OCI-M1 (cell line): ENCODE data around the gene TPPP2.
"Not testable (repeated sequence)": the region's sequence is repeated elsewhere in the genome, so short reads cannot be mapped to it uniquely, and the experiment has no call there.

Experiments used
- DNase-seq: peaks from one replicate; lab custom pipeline; 2025; lab: John Stamatoyannopoulos, UW

TPPP2 gene

DNA sequence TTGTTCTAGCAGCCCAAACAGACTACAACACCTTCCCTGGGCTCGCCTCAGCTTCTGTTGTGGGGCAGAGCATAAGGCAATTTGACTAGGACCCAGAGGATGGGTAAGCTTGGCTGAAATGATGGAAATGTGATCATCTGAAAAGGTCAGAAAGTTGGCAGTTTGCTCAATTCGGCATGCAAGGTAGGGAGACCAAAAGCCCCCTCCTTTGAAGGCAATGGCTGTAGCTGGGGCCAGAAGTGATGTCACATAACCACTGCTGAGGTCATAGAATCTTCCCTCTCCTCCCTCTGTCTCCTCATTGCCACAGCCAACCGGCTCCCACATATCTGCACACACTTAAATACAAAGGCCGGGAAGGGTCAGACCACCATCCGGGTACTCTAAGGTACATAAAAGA is at the start of gene TPPP2:
Gene TPPP2, plus strand, starts transcription at position 301 of the 400 bp plus-strand sequence. CDS start 365 bp downstream, outside the sequence.
- DNase-seq = no peak

- no peak for DNase-seq
Measured at GRCh38 chr14:20980906-20981305, 49.1 kb upstream of the TPPP2 start.

DNA sequence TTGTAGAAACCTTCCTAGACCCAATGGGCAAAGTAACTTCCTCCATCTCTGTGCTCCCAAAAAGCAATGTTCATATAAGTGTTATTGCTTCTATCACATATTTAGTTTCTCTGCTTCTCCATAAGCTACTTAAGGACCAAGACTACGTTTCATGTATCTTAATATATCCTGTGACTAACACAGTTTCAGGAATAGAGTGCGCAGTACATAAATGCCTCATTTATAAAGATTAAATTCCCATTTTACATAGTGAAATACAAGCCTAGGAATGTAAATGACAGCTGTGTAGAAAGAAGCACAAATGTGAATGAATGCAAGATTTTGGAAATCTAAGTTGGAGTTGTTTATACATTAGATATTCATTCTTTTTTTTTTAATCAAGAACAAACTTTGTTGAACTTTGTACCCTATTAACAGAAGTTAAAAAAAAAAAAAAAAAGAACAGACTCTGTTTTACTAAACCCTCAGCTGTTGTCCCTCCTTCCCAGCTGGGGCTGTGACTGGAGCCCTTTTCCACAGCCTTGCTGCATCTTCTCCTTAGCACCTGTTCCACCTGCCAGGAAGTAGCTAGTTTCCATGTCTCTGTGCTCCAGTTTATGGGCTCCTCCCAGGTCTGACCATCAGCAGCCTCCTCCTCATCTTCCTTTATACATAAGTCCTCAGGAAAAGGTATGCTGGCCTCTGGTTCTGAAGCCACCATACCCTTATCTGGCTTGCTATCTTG is 47.2 kb upstream of the TPPP2 start:
- DNase-seq = no peak

DNA sequence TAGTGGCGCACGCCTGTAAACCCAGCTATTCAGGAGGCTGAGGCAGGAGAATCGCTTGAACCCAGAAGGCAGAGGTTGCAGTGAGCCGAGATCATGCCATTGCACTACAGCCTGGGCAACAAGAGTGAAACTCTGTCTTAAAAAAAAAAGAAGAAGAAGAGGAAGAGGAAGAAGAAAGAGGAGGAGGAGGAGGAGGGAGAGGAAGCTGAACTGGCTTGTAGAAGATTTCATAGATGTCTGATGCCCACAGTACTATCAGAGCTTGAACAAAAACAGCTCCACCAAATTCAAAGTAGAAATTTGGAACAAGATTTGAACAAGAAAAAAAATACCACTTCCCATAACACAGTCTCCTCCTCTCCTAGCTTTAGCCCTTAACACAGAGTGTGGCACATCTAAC is 44.4 kb upstream of the TPPP2 start:
- DNase-seq = not testable (repeated sequence)

DNA sequence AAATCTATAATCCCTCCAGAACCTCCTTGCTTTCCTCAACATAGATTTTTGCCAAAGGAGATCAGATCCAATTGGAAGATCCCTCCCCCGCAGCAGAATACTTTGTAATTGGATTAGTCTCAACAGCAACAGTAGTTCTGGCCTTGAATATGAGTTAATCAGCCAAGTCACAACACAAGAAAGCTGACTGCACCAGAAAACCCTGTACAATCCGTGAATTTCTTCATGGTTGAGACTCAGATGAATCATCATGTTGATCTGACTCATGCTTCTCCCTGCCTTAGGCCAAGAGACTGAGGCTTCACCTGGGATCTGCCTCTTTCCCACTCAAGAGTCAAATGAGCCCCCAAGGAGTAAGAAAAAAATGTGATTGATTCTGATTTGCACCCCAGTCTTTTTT is 43.2 kb upstream of the TPPP2 start:
- DNase-seq = peak; percentile 14

DNA sequence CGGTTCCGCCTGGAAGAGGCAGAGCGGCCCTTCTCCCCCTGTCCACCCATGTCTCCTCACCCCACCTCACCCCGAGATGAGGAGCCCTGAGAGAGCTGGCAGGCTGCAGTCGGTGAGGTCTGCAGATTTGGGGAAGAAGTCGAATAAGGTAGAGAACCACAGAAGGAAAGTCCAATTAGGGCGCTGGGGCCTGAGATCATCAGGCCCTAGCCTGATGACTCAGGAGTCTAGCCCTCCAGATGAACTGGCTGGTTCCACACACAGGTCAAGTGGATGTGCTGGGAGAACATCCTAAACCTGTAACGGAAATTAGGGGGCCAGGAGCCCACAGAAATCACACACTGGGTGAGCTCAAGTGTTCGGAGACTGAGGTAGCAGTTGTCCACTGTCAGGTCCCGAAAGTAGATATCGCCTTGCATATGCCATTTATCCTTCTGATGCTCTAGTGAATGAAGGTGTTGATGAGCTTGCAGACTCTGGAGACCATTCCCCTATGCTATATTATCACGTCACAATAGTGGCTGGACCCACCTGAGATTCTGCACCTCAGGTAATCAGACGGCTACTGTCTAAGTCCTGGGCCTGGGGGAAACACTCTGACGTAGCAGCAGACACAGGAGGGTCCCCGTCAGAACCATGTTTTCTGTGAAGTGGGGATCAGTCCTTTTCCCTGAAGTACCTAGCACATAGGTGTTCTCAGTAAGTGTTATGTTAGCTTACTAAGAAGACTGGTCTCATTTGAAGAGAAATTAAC is 41.1 kb upstream of the TPPP2 start:
- DNase-seq = no peak

- no peak for DNase-seq
Measured at GRCh38 chr14:20989471-20989786, 40.6 kb upstream of the TPPP2 start.

DNA sequence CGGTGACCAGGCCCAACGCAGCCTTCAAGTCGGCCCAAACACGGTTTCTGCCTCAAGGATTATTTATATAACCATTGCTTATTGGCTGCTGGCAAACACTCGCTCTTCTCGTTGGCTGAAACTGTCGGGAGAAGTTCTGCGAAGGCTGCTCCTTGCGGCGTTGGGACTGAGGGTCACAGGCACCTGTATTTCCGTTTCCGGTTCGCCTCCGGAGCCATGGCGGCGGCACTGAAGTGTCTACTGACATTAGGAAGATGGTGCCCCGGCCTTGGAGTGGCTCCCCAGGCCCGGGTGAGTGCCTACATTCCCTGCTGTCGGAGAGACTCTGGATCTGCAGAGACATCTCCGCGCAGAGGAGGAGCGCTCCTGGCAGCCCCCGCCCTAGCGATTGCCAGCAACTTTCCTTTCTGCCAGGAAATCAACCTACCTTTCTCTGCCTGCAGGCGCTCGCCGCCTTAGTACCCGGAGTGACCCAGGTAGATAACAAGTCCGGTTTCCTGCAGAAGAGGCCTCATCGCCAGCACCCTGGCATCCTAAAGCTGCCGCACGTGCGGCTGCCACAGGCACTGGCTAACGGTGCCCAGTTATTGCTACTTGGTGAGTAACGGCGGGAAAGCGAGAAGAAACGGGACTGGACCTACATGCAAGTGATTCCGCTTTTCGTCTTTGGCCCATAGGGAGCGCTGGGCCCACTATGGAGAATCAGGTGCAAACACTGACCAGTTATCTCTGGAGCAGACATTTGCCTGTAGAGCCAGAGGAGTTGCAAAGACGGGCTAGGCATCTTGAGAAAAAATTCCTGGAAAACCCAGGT is 40.0 kb upstream of the TPPP2 start, which contains the start of gene METTL17:
Gene METTL17, plus strand, starts transcription at position 194 of the 814 bp plus-strand sequence. Its CDS starts 23 bp downstream, at position 217.
- DNase-seq = peak; percentile 97

GRCh38 chr14:20996521-20996920 is 33.5 kb upstream of the TPPP2 start:
- no peak for DNase-seq

GRCh38 chr14:20997115-20997514 is 32.9 kb upstream of the TPPP2 start:
- DNase-seq = no peak

GRCh38 chr14:20997564-20997963 is 32.5 kb upstream of the TPPP2 start:
- DNase-seq = no peak

DNA sequence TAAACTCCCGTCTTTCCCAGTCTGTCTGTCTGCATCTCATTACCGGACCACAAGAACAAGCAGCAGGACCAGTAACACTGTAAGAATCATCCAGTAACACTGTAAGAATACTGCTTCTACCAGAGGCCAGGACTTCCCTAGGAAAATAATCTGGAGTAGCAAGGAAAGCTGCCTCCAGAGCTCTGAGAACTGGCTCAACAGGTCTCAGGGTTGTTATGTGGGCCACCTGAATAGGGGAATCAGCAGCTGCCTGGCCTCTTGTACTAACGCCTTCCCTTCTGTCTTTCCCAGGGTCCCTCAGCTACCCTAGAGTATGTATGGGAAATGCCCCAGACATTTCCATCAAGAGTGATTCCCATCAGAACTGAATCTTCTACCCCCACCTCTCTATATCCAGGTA is 31.9 kb upstream of the TPPP2 start:
- DNase-seq = no peak

- no peak for DNase-seq
Measured at GRCh38 chr14:20998674-20999366, 31.2 kb upstream of the TPPP2 start, which contains the start of gene SLC39A2. Gene SLC39A2 (plus strand): TSS chr14:20999293. CDS start chr14:20999447, 154 bp downstream.

- no peak for DNase-seq
Measured at GRCh38 chr14:20999591-20999990, 30.4 kb upstream of the TPPP2 start.

DNA sequence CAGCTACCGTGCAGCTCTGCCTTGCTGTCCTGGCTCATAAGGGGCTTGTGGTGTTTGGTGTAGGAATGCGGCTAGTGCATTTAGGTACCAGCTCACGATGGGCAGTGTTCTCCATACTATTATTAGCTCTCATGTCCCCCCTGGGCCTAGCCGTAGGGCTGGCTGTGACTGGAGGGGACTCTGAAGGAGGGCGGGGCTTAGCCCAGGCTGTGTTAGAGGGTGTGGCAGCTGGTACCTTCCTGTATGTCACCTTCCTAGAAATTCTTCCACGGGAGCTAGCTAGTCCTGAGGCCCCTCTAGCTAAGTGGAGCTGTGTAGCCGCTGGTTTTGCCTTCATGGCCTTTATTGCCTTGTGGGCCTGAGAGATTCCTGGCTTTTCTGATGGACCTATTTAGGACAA is 28.8 kb upstream of the TPPP2 start:
- DNase-seq = no peak

- no peak for DNase-seq
Measured at GRCh38 chr14:21003788-21004346, 26.1 kb upstream of the TPPP2 start.

- DNase-seq = not testable (repeated sequence)
Measured at GRCh38 chr14:21009721-21010120, 20.3 kb upstream of the TPPP2 start.

GRCh38 chr14:21011136-21011535 is 18.9 kb upstream of the TPPP2 start:
- no peak for DNase-seq

- DNase-seq = peak; percentile 90
Measured at GRCh38 chr14:21014761-21015190, 15.2 kb upstream of the TPPP2 start.

DNA sequence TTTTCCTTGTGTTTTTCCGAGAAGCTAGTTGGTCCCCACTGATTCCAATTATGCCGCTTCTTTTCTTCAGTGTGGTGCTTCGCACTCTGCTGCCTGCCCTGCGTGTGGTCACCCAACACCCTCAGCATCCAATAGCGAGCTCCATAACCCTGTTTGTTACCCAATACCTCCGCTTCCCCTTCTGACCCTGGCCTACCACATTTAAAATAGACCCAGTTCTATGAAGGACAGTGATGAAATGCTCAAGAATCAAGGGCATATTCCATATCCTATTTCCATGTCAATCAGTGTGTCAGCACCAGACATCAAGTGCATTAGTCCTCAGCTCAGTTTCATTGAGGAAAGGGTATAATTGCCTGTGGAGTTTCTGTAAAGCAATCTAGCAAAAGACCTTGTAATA is 14.7 kb upstream of the TPPP2 start:
- DNase-seq = no peak

GRCh38 chr14:21016413-21017190 is 13.4 kb upstream of the TPPP2 start:
- peak; percentile 25 for DNase-seq
